Stimulated activated CD8-positive, alpha-beta memory T cell treated with anti-CD3 and anti-CD28 coated beads, Interleukin-2, amount 100 ng/mL, for 48 hours (primary cell): ENCODE data around the gene AVP.
"Not testable (repeated sequence)": the region's sequence is repeated elsewhere in the genome, so short reads cannot be mapped to it uniquely, and the experiment has no call there.

Experiments
- DNase-seq, 2 donors: peaks; one replicate each; pipeline ENCODE4 v3.0.0-alpha.2; 2020; ENCODE audit warnings: low read depth in 2 of 2

The AVP gene

GRCh38 chr20:3082955-3083952 lies 1.3 kb downstream of the AVP start:
- DNase-seq, result no peak

GRCh38 chr20:3082306-3082951 lies 2.1 kb downstream of the AVP start:
- no peak for DNase-seq

DNA sequence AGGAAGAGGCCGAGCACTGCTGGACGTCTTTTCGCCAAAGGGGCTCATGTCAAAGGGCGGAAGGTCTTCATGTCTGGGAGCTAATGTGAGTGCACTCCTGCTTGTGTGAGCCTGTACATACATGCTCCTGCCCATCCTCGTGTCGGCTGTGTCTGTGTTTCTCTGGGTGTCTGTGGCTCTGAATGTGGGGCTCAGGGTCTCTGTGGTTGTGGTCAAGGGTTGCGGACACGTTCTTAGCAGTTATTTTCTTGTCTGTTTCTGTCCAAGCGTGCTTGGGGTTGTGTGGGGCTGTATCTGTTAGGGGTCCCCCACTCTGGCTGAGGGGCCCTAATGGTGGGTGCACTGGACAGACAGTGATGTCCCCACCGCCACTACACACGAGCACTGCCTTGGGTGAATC lies 2.9 kb downstream of the AVP start:
- DNase-seq, result no peak

DNA sequence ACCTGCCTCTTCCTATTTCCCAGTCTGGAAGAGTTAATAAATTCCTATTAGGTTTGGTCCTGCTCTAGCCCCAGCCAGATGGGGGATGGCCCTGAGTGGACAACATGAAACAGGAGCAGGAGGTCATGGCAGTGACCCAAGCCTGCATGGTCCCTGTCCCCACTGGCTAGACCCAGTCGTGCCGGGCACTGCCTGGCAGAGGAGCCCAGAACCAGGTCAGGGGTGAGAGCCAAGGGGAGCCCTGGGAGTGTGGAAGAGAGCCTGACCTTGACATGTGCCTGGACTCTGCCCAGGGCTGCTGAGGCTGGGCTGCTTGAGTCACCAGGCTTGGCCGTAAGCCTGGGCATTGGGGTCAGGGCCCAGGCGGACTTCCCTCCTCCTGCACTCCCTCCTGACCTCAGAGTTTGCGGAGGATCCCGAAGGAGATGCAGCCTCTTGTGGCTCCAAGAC lies 3.6 kb downstream of the AVP start:
- DNase-seq, result no peak

- DNase-seq, result no peak
Measured at GRCh38 chr20:3077618-3078134, 6.8 kb downstream of the AVP start.

- not testable (repeated sequence) for DNase-seq
Measured at GRCh38 chr20:3075315-3075714, 9.2 kb downstream of the AVP start.

DNA sequence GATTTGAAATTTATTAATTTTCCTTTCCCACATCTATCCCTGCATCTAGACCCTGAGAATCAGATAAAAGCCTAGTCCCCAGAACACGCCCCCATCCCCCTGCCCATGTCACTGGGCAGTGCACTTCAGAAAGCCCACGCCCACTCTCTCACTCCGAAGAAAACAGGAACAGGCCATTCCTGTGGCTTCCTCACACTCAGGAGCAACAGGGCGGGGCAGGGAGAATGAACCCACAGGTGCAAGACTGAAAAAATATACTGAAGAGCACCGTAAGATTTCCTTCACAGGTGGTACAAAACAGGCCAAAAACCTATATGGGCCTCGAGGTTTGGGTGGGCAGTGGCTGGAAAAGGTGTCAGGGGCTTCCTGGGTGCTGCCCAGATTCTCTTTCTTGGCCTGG lies 9.7 kb downstream of the AVP start:
- no peak for DNase-seq

GRCh38 chr20:3073251-3073643 lies 11.3 kb downstream of the AVP start:
- not testable (repeated sequence) for DNase-seq

GRCh38 chr20:3072530-3073250 lies 11.8 kb downstream of the AVP start:
- no peak for DNase-seq

- DNase-seq, result peak; percentile 48 to 55
Measured at GRCh38 chr20:3071610-3072529, 12.7 kb downstream of the AVP start, which contains the start of gene OXT. Gene OXT (plus strand): TSS chr20:3071620. CDS start chr20:3071656, 36 bp downstream.

GRCh38 chr20:3071266-3071609 lies 13.3 kb downstream of the AVP start:
- no peak for DNase-seq

- DNase-seq, result no peak
Measured at GRCh38 chr20:3070725-3071124, 13.8 kb downstream of the AVP start.

- DNase-seq, result no peak
Measured at GRCh38 chr20:3068986-3069900, 15.3 kb downstream of the AVP start.

GRCh38 chr20:3068075-3068474 lies 16.4 kb downstream of the AVP start:
- no peak for DNase-seq

- DNase-seq, result no peak
Measured at GRCh38 chr20:3067139-3068014, 17.1 kb downstream of the AVP start.

- DNase-seq, result not testable (repeated sequence)
Measured at GRCh38 chr20:3064119-3064518, 20.4 kb downstream of the AVP start.

GRCh38 chr20:3059489-3059888 lies 25.0 kb downstream of the AVP start:
- no peak for DNase-seq

DNA sequence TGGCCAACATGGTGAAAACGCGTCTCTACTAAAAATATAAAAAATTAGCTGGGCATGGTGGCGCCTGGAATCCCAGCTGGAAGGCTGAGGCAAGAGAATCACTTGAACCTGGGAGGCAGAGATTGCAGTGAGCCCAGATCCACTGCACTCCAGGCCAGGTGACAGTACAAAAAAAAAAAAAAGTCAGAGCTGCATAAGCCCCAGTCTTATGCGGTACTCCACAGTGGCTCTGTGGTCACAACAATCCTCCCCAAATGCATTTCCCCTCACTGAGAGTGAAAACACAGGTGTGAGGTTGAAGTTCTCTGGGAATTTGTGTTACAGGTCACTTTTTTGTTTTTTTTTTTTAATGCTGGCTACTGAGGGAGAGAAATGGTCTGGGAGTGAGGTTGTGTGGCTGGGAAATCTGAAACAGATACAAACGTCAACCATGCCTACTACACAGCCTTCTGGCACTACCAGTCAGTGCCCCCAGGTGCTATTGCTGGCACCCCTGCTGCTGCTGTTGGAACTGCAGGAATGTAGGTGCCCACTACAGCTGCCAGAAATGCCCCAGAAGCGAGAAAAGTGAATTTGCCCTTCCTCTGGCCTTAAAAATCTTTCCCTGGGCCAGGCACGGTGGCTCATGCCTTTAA lies 33.0 kb downstream of the AVP start:
- DNase-seq, result no peak
